ENCODE data around the gene RGS7. TPM values are rescaled to one million over a fixed set of nuclear protein-coding genes. Genes with fewer than 3 reads are reported as not detected.

RGS7 gene
- total RNA-seq, 2 donors from 2014 or later = 0.26 to 0.99 TPM

GRCh38 chr1:241276391-241276790, 80.6 kb downstream of the RGS7 start:
- Histone ChIP-seq H3K27ac (no peak overlapping the region), H3K36me3 (replicated peaks in 1 of 2; ENCODE audit: insufficient read depth in 1 of 2, low read depth in 2 of 2) (no peaks in the 10 kb centered on the region), H3K4me3 (no peak overlapping the region), H3K27me3 (no peaks in the 10 kb centered on the region), H3K9me3 (no peaks in the 10 kb centered on the region), H3K4me1 (no peaks in the 10 kb centered on the region)
- WGBS, 2 donors = 50 to 51% methylated on average over 3 of the region's 3 CpGs
- intact Hi-C loops (cut with DNase I) = no loop called here
- ATAC-seq (no peak), DNase-seq (no peak)
- no peak for TF ChIP-seq CTCF (IDR thresholded peaks at IDR 0.05)
- no peak for TF ChIP-seq POLR2A (IDR thresholded peaks at IDR 0.05)

GRCh38 chr1:241275981-241276380, 81.0 kb downstream of the RGS7 start:
- H3K27me3 ChIP-seq = no peaks in the 10 kb centered on the region
- 54 to 73% methylated on average over 5 of the region's 5 CpGs for WGBS, 2 donors
- no peak for ATAC-seq

GRCh38 chr1:241275226-241275625, 81.8 kb downstream of the RGS7 start:
- Histone ChIP-seq H3K4me3 (no peak overlapping the region), H3K27ac (no peak overlapping the region), H3K4me1 (no peaks in the 10 kb centered on the region), H3K36me3 (replicated peaks in 1 of 2; ENCODE audit: insufficient read depth in 1 of 2, low read depth in 2 of 2) (no peaks in the 10 kb centered on the region), H3K27me3 (no peaks in the 10 kb centered on the region), H3K9me3 (no peaks in the 10 kb centered on the region)
- intact Hi-C loops (cut with DNase I) = no loop called here
- no peak for ATAC-seq
- DNase-seq = no peak
- TF ChIP-seq POLR2A (IDR thresholded peaks at IDR 0.05) = no peak
- WGBS, 2 donors = 58% methylated on average over 5 of the region's 5 CpGs

More at GRCh38 chr1:241275981-241276380, 81.0 kb downstream of the RGS7 start:
- no peaks in the 10 kb centered on the region for H3K4me1 ChIP-seq
- H3K9me3 ChIP-seq = no peaks in the 10 kb centered on the region
- no peak for DNase-seq
- H3K36me3 ChIP-seq (replicated peaks in 1 of 2; ENCODE audit: insufficient read depth in 1 of 2, low read depth in 2 of 2) = no peaks in the 10 kb centered on the region
- no peak overlapping the region for H3K27ac ChIP-seq
- no peak overlapping the region for H3K4me3 ChIP-seq
- TF ChIP-seq CTCF (IDR thresholded peaks at IDR 0.05) (no peak), POLR2A (IDR thresholded peaks at IDR 0.05) (no peak)
- intact Hi-C loops (cut with DNase I) = no loop called here

GRCh38 chr1:241274693-241275092, 82.3 kb downstream of the RGS7 start:
- Histone ChIP-seq H3K9me3 (no peaks in the 10 kb centered on the region), H3K27me3 (no peaks in the 10 kb centered on the region), H3K4me3 (no peak overlapping the region), H3K36me3 (replicated peaks in 1 of 2; ENCODE audit: insufficient read depth in 1 of 2, low read depth in 2 of 2) (no peaks in the 10 kb centered on the region), H3K4me1 (no peaks in the 10 kb centered on the region), H3K27ac (no peak overlapping the region)
- TF ChIP-seq POLR2A (IDR thresholded peaks at IDR 0.05) = no peak
- intact Hi-C loops (cut with DNase I) = no loop called here
- WGBS, 2 donors = 38 to 43% methylated on average over 4 of the region's 4 CpGs
- DNase-seq (no peak), ATAC-seq (no peak)

GRCh38 chr1:241272828-241273227, 84.2 kb downstream of the RGS7 start:
- Histone ChIP-seq H3K9me3 (no peaks in the 10 kb centered on the region), H3K27ac (no peak overlapping the region), H3K4me3 (no peak overlapping the region), H3K36me3 (replicated peaks in 1 of 2; ENCODE audit: insufficient read depth in 1 of 2, low read depth in 2 of 2) (no peaks in the 10 kb centered on the region), H3K27me3 (no peaks in the 10 kb centered on the region), H3K4me1 (no peaks in the 10 kb centered on the region)
- intact Hi-C loops (cut with DNase I) = no loop called here
- ATAC-seq (no peak), DNase-seq (no peak)
- TF ChIP-seq CTCF (IDR thresholded peaks at IDR 0.05) (no peak), POLR2A (IDR thresholded peaks at IDR 0.05) (no peak)

GRCh38 chr1:241271427-241271826, 85.6 kb downstream of the RGS7 start:
- DNase-seq (no peak), ATAC-seq (no peak)
- Histone ChIP-seq H3K9me3 (no peaks in the 10 kb centered on the region), H3K4me1 (no peaks in the 10 kb centered on the region), H3K36me3 (replicated peaks in 1 of 2; ENCODE audit: insufficient read depth in 1 of 2, low read depth in 2 of 2) (no peaks in the 10 kb centered on the region), H3K4me3 (no peak overlapping the region), H3K27me3 (no peaks in the 10 kb centered on the region), H3K27ac (no peak overlapping the region)
- intact Hi-C loops (cut with DNase I) = no loop called here
- TF ChIP-seq CTCF (IDR thresholded peaks at IDR 0.05) = no peak
- TF ChIP-seq POLR2A (IDR thresholded peaks at IDR 0.05) = no peak
- 60% methylated on average over 1 of the region's 1 CpG for WGBS, 2 donors

Measured in body of pancreas (tissue), 4 donors.